COLO829 (cell line): ENCODE data around the gene KSR2.

Source experiments
- DNase-seq: peaks from one replicate; pipeline ENCODE4 v3.0.0; 2012; ENCODE audit warnings: low spot score

Gene KSR2

DNA sequence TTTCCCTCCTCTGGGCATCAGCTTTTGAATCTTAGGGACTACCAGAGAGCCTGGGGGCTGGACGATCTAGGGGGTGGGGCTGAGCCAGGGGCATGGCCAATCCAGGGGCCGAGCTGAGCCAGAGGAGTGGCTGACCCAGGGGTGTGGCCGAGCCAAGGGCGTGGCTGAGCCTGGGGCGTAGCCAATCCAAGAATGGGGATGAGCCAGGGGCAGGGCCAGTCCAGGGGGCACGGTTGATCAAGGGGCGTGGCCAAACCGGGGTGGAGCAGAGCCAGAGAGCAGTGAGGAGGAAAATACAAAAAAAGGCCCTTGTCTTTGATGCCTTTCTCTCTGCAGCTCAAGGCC, 388.1 kb downstream of the KSR2 start:
- DNase-seq = peak; percentile 13

GRCh38 chr12:117580015-117580717, 388.6 kb downstream of the KSR2 start:
- DNase-seq = no peak

- no peak for DNase-seq
Measured at GRCh38 chr12:117577122-117577657, 391.6 kb downstream of the KSR2 start.

DNA sequence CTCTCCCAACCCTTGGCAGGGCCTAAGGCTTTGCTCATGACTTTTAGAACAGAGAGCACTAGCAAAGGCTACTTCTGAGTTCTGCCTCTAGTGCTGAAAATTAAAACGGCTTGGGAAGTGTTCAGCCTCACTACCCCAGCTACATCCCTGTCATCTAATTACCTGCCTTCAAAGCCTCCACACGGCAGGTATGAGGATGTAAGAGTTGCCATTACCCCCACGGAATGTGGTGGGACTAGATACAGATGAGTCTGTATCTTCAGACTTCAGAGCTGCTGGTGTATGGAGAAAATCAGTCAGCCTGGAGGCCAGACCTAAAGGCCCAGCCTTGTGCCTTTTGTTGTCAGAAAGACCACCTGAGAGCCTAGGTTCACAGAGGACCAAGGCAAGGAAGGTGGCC, 392.7 kb downstream of the KSR2 start:
- DNase-seq = no peak

GRCh38 chr12:117574655-117575054, 394.1 kb downstream of the KSR2 start:
- DNase-seq = no peak

DNA sequence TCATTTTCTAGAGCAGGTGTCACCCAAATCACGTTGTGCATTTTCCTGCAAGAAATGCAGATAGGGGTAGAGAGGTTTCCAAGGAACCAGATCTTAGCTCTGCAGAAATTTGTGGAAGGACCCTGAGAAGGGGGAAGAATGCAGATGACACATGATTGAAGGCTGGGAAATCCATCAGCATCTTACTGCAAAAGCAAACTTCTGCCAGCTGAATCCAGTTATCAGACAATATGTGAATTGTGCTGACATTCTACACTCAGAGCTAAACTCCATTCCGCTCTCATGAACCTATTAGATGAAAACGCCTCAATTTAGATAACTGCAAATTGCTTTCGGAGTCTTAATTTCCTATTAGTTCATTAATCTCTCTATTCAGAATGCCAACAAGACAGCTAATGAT, 396.0 kb downstream of the KSR2 start:
- DNase-seq = no peak

- DNase-seq = no peak
Measured at GRCh38 chr12:117571321-117571720, 397.5 kb downstream of the KSR2 start.

- no peak for DNase-seq
Measured at GRCh38 chr12:117570608-117571007, 398.2 kb downstream of the KSR2 start.

DNA sequence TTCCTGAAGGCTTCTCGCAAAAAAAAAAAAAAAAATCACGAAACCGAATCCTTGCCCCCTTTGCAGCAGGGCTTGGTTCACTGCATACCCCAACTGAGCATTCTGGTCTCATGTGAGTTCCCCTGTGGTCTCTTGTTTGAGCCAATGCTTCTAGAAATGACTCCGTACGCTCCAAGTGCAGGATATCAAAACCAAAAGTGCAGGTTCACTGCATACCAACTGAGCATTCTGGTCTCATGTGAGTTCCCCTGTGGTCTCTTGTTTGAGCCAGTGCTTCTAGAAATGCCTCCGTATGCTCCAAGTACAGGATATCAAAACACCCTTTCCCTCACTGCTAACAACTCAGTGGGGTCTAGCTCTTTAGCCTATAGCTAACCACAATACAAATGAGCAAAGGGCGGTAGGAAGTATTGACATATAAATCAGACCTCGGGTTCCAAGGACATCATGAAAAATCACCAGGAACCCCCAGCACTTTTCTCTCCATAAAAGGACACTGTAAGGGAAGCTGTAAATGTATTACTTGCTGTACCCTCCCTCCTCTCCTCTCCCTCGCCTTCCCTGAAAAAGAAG, 401.1 kb downstream of the KSR2 start:
- DNase-seq = no peak

DNA sequence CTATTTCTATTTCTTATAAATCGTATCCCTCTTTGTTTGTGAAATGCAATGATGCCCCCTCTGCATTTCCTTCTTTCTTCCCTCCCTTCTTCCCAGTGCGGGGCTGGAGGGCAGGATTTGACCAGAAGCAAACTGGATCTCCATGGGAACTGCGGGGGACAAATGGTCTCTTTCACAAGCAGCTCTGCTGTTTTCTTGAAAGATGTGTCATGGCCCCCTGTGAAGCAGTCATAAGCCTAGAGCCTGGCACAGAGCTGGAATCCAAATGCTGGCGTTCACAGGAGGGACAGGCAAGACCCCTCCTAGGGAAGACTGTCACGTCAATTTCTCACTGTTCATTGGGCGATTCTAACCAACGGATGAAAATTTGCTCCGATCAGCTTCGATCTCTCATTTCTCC, 403.9 kb downstream of the KSR2 start:
- no peak for DNase-seq

- DNase-seq = no peak
Measured at GRCh38 chr12:117563706-117564105, 405.1 kb downstream of the KSR2 start.

GRCh38 chr12:117563007-117563406, 405.8 kb downstream of the KSR2 start:
- DNase-seq = no peak

- no peak for DNase-seq
Measured at GRCh38 chr12:117561990-117562389, 406.8 kb downstream of the KSR2 start.

DNA sequence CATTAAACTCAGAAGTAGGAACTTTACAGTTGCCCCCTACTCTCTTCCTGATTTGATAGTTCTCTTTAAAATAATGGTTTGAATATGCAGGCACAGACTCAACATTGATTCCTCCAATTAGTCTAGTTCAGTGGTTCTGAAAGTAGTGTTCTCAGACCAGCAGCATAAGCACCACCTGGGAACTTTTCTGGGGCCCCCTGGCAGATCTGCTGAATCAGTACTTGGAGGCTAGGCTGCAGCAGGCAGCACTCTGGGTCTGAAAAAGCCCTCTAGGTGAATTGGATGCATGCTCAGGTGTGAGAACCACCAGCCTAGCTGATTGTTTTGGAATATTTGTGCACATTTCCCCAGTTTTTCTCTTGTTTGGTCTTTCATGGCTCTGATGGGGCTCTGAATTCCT, 408.8 kb downstream of the KSR2 start:
- DNase-seq = no peak

GRCh38 chr12:117555889-117556288, 412.9 kb downstream of the KSR2 start:
- no peak for DNase-seq

DNA sequence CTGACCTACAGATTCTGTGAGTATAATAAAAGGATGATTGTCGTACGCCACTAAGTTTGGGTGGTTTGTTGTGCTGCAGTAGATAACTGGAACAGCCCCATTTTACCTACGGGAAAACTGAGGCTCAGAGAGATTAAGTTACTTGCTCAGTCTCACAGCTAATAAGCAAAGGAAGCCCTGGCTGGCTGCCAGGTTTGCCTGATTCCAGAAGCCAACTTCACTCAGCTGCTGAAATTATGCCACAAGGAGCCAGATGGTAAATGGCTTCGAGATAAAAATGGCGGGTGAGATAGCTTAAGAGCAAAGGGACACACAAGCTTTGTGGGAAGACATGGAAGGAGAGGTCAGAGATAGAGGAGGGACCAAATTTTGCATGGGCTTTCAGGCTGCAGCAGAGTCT, 415.8 kb downstream of the KSR2 start:
- DNase-seq = no peak

GRCh38 chr12:117551665-117552064, 417.1 kb downstream of the KSR2 start:
- no peak for DNase-seq

- DNase-seq = no peak
Measured at GRCh38 chr12:117547209-117547608, 421.6 kb downstream of the KSR2 start.

- no peak for DNase-seq
Measured at GRCh38 chr12:117545216-117545615, 423.6 kb downstream of the KSR2 start.

GRCh38 chr12:117540011-117540410, 428.8 kb downstream of the KSR2 start:
- no peak for DNase-seq

DNA sequence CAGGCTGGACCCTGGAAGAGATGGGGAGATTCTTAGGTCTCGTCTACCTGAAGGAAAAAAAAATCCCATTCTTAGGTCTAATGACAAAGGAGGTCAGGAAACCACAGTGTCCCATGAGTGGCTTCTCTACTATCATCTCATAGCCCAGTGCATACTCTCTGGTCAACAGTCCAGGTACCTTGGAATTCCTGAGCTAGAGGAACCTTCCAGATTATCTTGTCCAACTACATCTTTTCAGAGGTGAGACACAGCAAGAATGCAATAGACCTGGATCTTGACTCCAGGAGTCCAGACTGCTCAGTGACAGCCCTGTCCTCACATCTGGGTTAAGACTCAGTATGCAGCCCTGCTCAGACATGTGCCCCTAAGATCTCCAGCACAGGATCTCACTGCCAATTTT, 429.9 kb downstream of the KSR2 start:
- no peak for DNase-seq

DNA sequence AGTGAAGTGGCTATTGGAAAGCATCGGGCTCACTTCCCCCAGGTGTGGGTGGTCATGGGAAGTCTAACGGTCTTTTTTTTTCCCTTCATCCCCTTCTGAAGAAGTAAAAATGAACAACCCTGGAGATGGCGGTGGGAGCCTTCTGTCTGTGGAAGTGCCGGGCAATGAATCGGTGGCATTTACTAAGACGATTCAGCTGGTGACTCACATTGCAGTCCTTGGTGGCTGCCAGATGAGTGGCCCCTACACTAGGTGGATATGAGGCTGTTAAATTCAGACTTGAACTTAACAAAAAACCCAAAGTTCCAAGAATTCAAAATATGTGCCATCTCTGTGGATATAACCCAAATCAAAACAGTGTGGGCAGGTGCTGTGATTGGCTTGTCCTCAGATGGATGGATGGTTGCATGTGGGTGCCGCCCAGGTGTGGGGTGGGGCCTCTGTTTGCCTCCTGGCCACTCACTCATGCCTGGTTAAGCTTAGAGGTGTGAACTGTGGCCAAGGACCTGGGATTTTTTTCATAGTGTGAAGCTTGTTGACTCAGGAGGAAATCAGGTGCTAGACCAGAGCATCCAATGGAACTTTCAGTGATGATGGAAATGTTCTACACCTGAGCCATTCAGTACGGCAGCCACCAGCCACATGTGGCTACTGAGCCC, 430.6 kb downstream of the KSR2 start:
- DNase-seq = no peak

DNA sequence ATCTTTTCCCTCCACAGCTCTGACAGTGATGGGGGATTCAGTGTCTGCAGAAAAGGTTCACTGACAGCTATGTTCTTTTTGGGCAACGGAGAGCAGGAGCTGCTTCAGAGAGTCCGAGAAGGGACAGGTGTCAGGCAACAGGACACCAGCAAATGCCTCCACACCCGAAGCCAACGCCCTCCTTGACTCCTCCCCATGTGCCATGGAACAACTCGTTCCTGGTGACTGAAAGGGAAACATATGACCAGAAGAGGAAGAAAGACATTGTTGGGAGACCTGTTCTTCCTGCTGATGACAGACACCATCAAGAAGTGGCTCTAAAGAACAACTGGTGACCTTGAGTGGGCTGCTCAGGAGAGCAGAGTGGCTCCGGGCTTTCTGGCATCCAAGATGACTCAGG, 435.1 kb downstream of the KSR2 start:
- DNase-seq = no peak

GRCh38 chr12:117530796-117531195, 438.0 kb downstream of the KSR2 start:
- no peak for DNase-seq
